Body of pancreas (tissue), 4 donors: ENCODE measurements around the gene BPIFA3. TPM values are rescaled to one million over a fixed set of nuclear protein-coding genes. Genes with fewer than 3 reads are reported as not detected.

Experiments
- ATAC-seq: fragments of 150-250 bp; one replicate; pipeline ENCODE4 v1.9.1; 2016
- DNase-seq, 4 donors: peaks; one replicate each; pipeline ENCODE4 v3.0.0-alpha.2; 2019
- H3K27ac ChIP-seq, 4 donors: fragments of 200-600 bp; sonication (generic); 1 replicate in 3 of 4; 2 replicates in 1 of 4; pipeline versions ENCODE4 v1.5.1 to v1.6.1; 2016 to 2019; ENCODE audit warnings: mild to moderate bottlenecking in 1 of 4, mixed read lengths in 1 of 4, moderate library complexity in 1 of 4
- H3K27me3 ChIP-seq, 2 donors: fragments of 200-600 bp; sonication (generic); one replicate each; pipeline ENCODE4 v1.6.0; 2016; ENCODE audit warnings: mild to moderate bottlenecking in 1 of 2
- H3K36me3 ChIP-seq, 2 donors: fragments of 200-600 bp; sonication (generic); replicated peaks in 1 of 2; 2 replicates each; pipeline ENCODE4 v1.5.1; 2016; ENCODE audit warnings: low read depth in 2 of 2; ENCODE audit not compliant: insufficient read depth in 1 of 2
- H3K4me1 ChIP-seq: fragments of 200-600 bp; sonication (generic); one replicate; pipeline ENCODE4 v1.6.0; 2016
- H3K4me3 ChIP-seq, 2 donors: fragments of 200-600 bp; sonication (generic); 1 replicate in 1 of 2; 2 replicates in 1 of 2; pipeline ENCODE4 v1.5.1; 2016 to 2019
- H3K9me3 ChIP-seq, 3 donors: fragments of 200-600 bp; sonication (generic); 1 replicate in 2 of 3; 2 replicates in 1 of 3; pipeline ENCODE4 v1.5.1; 2016
- POLR2A ChIP-seq, 3 donors: fragments of 450-650 bp; IDR thresholded peaks; one replicate each; pipeline ENCODE4 v1.6.1; 2016; ENCODE audit warnings: antibody characterized with exemption in 3 of 3, mild to moderate bottlenecking in 2 of 3
- WGBS, 2 donors: methylation state at CpG; one replicate each; pipeline ENCODE4 v1.1.5; 2017; 5-methylcytosine and 5-hydroxymethylcytosine counted together
- intact Hi-C: fragments of 100-400 bp; cut with DNase I; formaldehyde crosslinking; loops from one replicate; pipeline ENCODE4 v1.15.1; 2023
- total RNA-seq, 2 donors: library from RNA; depleted of rRNA; stranded (reverse); fragments of >200 nt; gene quantifications; one replicate each; pipeline ENCODE4 v1.1.0, GENCODE V29; 2016
- TF ChIP-seq, protein P1 (sequence below), 7 experiments: fragments of 450-650 bp in 4 of 7; fragments of 200-600 bp in 3 of 7; sonication (generic) in 3 of 7; IDR thresholded peaks; one replicate each; pipeline ENCODE4 v1.5.1; 2016 to 2019; ENCODE audit warnings: antibody characterized with exemption in 7 of 7

Gene BPIFA3
- total RNA-seq, 2 donors from 2014 or later = not detected

DNA sequence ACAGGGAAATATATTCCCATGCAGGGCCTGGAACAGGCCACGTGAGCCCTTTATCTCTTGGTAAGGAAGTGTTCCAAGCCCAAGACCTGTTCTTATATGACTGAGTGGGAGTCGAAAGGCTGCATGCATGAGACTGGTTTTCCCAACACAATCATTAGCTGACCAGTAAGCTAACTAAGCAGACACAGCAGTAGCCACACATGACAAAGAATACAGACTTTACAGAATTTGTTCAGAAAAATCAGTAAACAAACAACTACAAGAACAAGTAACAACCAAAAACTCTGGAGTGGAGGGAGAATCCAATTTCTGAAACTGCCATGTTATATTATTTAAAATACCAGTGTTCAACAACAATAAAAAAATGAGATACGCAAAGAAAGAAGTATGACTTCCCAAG, 35.3 kb downstream of the BPIFA3 start:
- Histone ChIP-seq H3K36me3 (no peaks in the 10 kb centered on the region), H3K27ac (no peak overlapping the region), H3K4me1 (no peaks in the 10 kb centered on the region), H3K4me3 (no peak overlapping the region), H3K9me3 (no peaks in the 10 kb centered on the region), H3K27me3 (no peaks in the 10 kb centered on the region)
- intact Hi-C loops = no loop called here
- no peak for DNase-seq
- ATAC-seq = no peak
- WGBS, 2 donors = 65 to 88% methylated on average over 3 of the region's 3 CpGs
- no peak for TF ChIP-seq POLR2A (IDR thresholded peaks at IDR 0.05)
- TF ChIP-seq, protein P1, sequence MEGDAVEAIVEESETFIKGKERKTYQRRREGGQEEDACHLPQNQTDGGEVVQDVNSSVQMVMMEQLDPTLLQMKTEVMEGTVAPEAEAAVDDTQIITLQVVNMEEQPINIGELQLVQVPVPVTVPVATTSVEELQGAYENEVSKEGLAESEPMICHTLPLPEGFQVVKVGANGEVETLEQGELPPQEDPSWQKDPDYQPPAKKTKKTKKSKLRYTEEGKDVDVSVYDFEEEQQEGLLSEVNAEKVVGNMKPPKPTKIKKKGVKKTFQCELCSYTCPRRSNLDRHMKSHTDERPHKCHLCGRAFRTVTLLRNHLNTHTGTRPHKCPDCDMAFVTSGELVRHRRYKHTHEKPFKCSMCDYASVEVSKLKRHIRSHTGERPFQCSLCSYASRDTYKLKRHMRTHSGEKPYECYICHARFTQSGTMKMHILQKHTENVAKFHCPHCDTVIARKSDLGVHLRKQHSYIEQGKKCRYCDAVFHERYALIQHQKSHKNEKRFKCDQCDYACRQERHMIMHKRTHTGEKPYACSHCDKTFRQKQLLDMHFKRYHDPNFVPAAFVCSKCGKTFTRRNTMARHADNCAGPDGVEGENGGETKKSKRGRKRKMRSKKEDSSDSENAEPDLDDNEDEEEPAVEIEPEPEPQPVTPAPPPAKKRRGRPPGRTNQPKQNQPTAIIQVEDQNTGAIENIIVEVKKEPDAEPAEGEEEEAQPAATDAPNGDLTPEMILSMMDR (IDR thresholded peaks at IDR 0.05) = no peak

DNA sequence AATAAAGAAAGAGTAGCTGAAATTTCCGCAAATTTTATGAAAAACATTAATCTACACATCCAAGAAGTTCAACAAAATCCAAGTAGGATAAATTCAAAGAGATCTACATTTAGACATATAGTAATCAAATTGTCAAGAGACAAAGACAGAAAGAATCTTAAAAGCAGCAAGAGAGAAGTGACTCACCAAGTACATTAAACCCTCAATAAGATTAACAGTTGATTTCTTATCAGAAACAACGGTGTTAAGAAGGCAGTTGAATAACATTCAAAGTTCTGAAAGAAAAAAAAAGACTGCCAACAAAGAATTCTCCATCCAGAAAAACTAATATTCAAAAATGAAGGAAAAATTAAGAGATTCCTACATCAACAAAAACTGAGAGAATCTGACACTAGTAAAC, 37.9 kb downstream of the BPIFA3 start:
- Histone ChIP-seq H3K36me3 (no peaks in the 10 kb centered on the region), H3K27ac (no peak overlapping the region), H3K4me3 (no peak overlapping the region), H3K9me3 (no peaks in the 10 kb centered on the region), H3K27me3 (no peaks in the 10 kb centered on the region), H3K4me1 (no peaks in the 10 kb centered on the region)
- ATAC-seq (no peak), DNase-seq (no peak)
- WGBS, 2 donors = 59 to 62% methylated on average over 2 of the region's 2 CpGs
- intact Hi-C loops = no loop called here
- TF ChIP-seq, protein P1 (IDR thresholded peaks at IDR 0.05) = no peak
- no peak for TF ChIP-seq POLR2A (IDR thresholded peaks at IDR 0.05)

DNA sequence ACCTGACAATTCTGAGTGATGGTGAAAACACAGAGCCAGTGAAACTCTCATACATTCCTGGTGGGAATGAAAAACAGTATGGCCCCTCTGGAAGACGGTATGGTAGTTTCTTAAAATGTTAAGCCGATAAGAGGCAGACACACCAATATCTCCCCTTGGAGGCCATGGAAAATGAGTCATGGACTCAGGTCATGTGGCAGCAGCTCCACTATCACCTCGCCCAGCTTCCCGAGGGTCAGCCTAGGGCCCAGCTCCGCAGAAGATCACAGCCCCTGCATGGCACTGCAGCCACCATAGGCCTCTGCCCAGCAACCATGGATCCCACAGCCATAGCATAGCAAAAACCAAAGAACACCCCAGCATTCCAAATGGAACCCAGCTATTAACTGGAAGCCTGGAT, 40.1 kb downstream of the BPIFA3 start:
- Histone ChIP-seq H3K27me3 (no peaks in the 10 kb centered on the region), H3K27ac (no peak overlapping the region), H3K36me3 (no peaks in the 10 kb centered on the region), H3K4me3 (no peak overlapping the region), H3K4me1 (no peaks in the 10 kb centered on the region), H3K9me3 (no peaks in the 10 kb centered on the region)
- ATAC-seq = no peak
- intact Hi-C loops = no loop called here
- WGBS, 2 donors = 70 to 79% methylated on average over 2 to 5 of the region's 5 CpGs
- TF ChIP-seq, protein P1 (IDR thresholded peaks at IDR 0.05) = no peak
- no peak for TF ChIP-seq POLR2A (IDR thresholded peaks at IDR 0.05)
- DNase-seq = no peak

DNA sequence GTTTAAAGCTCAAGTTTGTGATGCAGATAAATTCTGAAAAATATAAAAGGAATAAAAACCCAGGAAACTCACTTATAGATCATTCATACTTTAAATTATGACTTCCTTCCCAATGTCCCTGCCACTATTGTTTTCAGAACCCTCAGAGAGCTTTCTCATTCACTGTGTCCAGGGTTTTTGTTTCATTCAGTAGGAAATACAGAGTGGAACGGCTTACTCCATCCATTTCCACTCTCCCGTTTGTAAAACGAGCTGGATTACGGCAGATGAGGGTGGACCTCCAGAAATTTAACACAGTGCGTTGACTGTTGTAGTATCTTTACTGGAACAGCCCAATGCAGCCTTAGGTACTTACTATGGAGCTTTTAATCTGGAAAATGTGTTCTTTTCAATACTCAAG, 42.2 kb downstream of the BPIFA3 start:
- Histone ChIP-seq H3K9me3 (no peaks in the 10 kb centered on the region), H3K4me1 (no peaks in the 10 kb centered on the region), H3K36me3 (no peaks in the 10 kb centered on the region), H3K27ac (no peak overlapping the region), H3K27me3 (no peaks in the 10 kb centered on the region), H3K4me3 (no peak overlapping the region)
- WGBS, 2 donors = 46 to 64% methylated on average over 5 of the region's 5 CpGs
- no peak for ATAC-seq
- TF ChIP-seq POLR2A (IDR thresholded peaks at IDR 0.05) = no peak
- TF ChIP-seq, protein P1 (IDR thresholded peaks at IDR 0.05) = no peak
- intact Hi-C loops = no loop called here
- no peak for DNase-seq

DNA sequence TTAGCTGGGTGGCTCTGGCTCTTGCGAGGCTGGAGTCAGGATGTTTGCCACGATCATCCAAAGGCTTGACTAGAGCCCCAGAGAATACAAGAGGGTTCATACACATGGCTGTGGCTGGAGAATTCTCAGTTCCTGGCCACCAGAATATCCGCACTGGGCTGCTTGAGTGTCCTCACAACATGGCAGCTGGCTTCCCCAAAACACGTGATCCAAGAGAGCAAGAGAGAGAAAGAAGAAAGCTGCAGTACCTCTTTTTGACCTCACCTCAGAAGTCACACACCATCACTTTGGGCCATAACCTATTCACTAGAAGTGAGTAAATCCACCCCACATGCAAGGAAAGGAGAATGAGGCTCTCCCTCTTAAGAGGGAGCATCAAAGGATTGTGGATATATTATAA, 44.3 kb downstream of the BPIFA3 start:
- H3K27ac ChIP-seq = no peak overlapping the region
- TF ChIP-seq, protein P1 (IDR thresholded peaks at IDR 0.05) = no peak
- TF ChIP-seq POLR2A (IDR thresholded peaks at IDR 0.05) = no peak
- H3K9me3 ChIP-seq = no peaks in the 10 kb centered on the region
- H3K4me1 ChIP-seq = no peaks in the 10 kb centered on the region
- WGBS, 2 donors = 58 to 64% methylated on average over 4 of the region's 4 CpGs
- ATAC-seq (no peak), DNase-seq (no peak)
- no peak overlapping the region for H3K4me3 ChIP-seq
- intact Hi-C loops = no loop called here
- H3K36me3 ChIP-seq = no peaks in the 10 kb centered on the region
- no peaks in the 10 kb centered on the region for H3K27me3 ChIP-seq
